ENCODE measurements around the gene LRRC14B.

- TF ChIP-seq CTCF (IDR thresholded peaks at IDR 0.05) (no peak), POLR2A (IDR thresholded peaks at IDR 0.05) (no peak), POLR2AphosphoS5 (IDR thresholded peaks at IDR 0.05) (no peak)
Measured at GRCh38 chr5:178110-178509, 13.2 kb upstream of the LRRC14B start.
